GM21390 (cell line): Measurements from ENCODE around the gene ATXN1.
"Not testable (repeated sequence)": the region's sequence is repeated elsewhere in the genome, so short reads cannot be mapped to it uniquely, and the experiment has no call there.

Experiments
- ATAC-seq: cut with Tn5 transposase; IDR thresholded peaks from one replicate; pipeline ENCODE4 v1.9.1; 2021; ENCODE audit not compliant: unreplicated experiment

The ATXN1 gene

DNA sequence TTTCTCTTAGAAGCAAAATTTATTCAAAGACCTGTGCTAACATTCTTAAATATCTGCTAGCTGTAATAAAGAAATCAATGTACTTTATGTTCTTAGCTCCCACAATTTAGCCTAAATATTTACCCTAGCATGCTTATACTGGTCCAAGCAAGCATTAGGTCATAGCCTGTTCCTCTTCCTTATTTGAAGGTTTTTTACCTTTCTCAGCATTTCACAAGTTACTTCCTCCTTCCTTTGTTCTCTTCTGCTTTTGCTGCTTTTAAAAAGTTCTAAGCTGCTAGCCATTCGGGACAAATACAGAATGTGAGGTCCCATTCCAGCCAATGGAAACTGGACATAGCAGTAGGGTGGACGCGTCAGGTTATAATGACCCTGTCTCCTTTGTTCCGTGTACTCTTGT is 354.7 kb downstream of the ATXN1 start:
- ATAC-seq, result not testable (repeated sequence)

DNA sequence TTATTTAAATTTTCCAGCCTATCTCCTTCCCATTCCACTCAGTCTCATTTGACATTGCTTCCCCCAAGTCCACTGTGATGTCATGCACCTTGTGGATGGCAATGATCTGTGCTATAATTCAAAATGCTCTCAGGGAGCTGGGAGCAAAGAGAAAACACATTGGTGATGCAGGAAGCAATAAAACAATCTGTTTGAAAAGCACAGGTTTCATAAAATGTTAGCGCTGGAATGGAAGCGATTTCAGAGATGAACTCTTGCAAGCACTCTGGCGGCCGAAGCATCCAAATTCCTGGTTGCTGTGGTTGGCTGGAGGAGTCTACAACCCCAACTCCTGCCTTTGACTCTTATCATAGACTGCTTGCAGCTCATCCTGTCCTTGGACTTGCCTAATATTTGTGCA is 355.9 kb downstream of the ATXN1 start:
- ATAC-seq, result no peak

DNA sequence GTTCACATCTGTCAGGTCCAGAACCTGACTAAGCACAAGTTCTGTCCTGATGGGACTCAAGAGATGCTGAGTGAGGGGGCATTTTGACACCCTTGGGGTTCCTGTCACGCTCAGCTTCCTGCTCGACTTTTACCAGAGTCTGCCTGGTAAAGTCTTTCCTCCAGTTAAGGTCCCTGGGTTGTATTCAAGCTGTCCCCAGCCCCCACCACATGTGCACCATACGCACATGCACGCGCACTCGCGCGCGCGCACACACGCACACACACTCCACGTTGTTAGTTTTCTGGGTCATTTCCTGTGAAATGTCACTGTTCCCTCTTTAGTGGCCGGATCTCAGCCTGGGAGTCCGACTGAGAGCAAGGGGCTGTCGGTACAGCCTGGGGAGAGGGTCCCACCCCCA is 356.8 kb downstream of the ATXN1 start:
- no peak for ATAC-seq

DNA sequence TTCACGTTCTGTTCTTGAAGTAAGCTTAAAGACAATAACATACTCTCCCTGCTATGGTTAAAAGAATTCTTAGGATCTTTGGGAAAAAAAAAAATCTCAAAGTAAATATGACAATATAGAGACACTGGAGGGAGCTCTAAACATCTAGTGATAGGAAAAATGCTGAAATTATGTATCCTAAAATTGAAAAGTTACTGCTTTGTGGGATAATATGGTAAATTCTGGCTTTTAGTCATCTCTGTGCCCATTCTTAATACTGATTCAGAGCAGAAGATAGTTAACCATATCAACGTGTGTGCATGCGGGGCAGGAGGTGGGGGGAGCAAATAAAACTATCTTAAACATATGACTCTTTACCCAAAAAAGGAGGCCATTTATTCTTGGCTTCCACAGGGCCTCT is 357.4 kb downstream of the ATXN1 start:
- no peak for ATAC-seq

DNA sequence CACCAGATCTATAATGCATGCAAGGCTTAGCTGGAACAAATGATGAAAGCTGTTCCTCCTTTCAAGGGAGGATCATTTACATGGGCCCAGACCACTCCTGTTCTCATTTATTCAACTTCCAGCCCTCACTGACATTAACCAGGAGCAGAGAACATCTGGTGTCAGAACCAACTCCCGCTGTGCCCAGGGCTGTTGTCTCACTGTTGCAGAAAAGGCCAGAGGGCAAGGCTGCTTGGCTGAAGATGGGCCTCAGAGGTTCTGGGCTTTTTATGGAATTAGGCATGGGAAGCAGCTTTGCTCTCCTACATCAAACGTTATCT is 358.7 kb downstream of the ATXN1 start:
- ATAC-seq, result no peak

DNA sequence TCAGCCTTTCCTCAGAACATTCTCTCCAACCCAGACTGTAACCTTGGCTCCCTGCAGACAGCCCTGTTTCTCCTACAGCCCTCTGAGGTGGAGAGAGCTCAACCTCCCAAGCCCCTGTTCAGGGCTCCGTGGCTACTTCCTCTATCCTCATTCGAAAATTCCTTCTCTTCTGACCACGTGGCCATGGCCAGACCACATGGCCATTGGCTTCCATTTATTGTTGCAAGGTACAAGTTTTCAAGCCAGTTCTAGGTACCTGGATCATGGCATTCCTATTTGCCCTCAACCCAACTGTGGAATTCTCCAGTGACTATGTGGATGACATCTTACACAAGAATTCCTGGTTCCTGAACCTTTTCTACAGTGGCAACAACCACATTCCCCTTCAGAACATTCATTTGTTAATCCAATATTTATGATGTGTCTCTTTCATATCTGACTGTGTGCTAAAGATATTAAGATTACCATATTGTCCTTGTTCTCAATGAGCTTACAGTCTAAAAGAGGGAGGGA is 361.0 kb downstream of the ATXN1 start:
- ATAC-seq, result no peak

DNA sequence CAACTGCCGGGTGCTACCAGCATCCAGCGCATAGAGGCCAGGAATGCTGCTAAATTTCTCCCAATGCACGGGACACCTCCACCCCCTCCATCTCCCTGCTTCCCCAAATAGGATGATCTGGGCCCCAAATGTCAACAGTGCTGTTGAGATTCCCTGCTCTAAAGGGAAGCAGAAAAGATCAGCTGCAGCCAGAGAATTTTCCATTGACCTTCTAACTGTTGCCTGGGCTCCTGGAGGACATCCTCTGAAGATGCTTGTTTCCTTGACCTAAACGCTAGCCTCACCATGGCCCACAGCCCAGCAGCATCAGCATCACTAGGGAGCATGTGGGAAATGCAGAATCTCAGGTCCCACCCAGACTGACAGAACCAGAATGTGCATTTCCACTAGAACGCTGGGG is 361.6 kb downstream of the ATXN1 start:
- ATAC-seq, result no peak

DNA sequence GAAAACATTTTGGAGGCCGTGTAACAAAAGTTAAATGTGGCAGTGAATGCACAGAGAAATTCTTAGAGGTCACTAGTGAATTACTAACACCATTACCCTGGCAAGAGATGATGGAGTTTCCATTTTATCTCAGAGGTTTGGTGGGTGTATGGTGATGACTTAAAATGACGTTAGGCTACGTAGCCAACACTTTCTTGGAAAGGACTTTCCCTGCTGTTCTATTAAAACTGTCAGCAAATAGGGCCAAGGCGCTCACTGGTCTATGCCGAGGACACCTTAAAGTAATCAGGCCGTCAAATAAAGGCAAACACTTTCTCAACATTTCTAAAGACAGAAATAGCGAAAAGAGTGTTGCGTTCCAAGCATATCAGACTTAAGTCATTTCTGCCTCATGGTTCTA is 362.1 kb downstream of the ATXN1 start:
- ATAC-seq, result no peak

DNA sequence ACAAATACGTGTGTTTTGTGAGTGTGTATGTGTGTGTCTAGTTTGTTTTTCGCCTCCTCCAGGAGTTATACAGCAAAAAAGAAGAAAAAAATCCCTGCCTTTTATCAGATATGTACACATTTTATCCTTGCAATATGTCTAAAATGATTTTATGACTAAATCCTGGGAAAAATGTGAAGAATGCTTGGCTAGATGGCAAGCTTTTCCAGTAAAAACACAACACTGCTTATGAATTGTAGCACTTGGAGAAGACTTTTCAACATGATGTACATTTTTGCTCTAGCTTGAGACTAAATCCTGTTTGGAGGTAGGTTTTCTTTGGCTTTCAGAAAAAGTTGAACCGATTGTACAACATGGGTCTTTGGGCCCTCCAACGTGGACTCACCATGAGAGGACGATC is 362.7 kb downstream of the ATXN1 start:
- ATAC-seq, result no peak

DNA sequence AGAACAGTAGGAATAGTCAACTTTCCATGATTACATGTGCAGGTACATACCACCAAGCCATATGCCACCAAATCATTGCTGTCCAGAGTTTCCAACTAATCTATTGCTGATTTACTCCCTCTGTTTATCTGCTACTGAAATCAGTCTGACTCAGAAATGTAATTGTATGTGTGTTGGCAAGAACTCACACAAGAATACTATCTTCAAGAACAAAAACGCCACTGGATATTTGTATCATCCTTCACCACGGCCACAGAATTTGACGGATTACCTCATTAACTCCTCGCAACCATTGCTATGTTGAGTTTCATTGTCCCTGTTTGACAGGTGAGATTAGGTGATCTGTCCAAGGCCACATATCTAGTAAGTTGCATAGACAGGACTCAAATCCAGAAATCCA is 363.6 kb downstream of the ATXN1 start:
- no peak for ATAC-seq

DNA sequence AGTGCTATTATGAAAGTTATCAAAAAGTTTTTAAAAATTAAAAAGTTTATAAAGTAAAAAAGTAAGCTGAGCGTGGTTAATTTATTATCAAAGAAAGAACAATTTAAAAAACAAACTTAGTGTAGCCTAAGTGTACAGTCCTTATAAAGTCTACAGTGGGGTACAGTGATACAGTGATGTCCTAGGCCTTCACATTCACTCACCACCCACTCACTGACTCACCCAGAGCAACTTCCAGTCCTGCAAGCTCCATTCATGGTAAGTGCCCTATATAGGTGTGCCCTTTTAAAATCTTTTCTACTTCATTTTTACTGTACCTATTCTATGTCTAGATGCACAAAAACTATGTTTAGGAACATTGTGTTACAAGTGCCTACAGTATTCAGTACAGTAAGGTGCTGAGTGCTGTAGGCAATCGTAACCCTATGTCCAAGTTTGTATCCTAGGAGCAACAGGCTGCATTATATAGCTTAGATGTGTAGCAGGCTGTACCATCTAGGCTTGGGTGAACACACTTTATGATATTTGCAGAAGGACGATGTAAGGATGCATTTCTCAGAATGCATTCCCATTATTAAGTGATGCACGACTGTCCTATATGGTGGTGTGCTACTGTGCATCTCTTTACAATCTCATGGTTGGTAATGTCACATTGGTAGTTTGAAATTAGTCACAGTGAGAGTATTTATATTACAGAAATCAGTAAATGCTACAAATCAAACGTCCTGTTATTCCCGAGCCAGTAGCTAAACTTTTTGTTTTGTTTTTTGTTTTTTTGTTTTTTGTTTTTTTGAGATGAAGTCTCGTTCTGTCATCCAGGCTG is 364.6 kb downstream of the ATXN1 start:
- ATAC-seq, result no peak

DNA sequence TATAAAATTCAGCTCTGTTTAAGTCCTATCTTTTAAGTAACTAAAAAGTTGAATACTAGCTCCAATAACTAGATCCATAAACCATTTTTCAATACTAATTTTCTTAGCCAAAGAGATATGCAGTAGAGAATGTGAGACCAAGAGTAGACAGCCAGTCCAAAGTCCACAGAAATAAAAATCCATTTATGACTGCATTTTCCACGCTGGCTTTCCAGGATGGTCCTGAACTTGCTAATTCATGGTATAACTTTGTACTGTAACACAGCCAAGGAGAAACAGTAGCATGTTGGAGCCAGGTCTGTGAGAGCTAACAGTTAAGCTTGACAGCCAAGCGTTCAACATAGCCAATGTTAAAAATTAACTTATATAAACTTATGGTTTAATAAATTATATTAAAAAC is 366.6 kb downstream of the ATXN1 start:
- no peak for ATAC-seq

DNA sequence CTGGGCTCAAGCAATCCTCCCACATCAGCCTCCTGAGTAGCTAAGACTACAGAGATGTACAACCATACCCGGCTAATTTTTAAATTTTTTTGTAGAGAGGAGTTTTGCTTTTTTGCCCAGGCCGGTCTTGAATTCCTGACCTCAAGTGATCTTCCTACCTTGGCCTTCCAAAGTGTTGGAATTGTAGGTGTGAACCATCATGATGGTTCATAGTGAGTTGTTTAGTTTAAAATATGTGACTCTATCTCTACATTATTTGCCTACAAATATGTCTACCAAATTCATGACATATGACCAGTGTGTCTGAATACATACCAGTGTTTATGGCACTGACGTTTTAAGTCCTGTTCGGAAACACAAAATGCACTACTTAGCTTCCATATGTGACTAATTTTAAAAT is 367.9 kb downstream of the ATXN1 start:
- ATAC-seq, result no peak

DNA sequence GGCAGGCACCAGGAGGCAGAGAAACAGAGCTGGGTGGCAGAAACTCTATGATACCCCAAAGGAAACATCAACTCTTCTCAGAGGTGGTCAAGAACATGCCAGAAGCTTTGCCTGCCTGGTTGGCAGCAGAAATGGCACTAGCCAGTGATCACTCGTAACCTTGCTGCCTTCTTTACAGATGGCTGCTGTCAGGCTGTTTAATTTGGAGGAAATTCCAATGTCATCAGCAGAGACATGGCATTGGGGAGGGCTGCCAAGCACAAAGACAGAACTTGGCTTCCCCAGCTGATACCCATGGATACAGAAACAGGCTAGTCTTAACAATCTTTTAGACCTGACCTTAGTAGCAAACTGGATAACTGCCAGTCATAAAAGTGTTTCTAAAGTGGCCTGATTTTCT is 369.2 kb downstream of the ATXN1 start:
- no peak for ATAC-seq

DNA sequence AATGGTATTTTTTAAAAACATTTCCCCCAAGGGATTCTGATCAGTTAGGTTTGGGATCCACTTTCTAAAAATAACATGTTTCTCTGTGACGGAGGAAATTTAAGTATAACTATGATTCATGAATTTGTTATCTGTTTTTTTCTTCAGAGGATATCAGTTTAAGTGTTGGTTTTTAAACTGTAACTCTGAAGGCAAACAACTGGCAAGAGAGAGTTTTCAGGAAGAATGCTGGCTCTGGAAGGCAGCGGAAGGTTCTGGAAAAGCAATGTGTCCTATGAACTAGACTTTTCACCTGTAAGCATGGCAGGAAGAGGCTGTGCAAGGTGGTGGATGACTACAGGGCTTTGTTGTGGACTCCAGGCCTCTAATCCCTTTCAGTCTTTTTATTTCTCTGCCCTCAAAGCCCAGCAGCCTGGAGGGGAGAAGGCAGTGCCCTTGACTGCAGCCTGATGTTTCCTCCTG is 369.8 kb downstream of the ATXN1 start:
- ATAC-seq, result no peak

DNA sequence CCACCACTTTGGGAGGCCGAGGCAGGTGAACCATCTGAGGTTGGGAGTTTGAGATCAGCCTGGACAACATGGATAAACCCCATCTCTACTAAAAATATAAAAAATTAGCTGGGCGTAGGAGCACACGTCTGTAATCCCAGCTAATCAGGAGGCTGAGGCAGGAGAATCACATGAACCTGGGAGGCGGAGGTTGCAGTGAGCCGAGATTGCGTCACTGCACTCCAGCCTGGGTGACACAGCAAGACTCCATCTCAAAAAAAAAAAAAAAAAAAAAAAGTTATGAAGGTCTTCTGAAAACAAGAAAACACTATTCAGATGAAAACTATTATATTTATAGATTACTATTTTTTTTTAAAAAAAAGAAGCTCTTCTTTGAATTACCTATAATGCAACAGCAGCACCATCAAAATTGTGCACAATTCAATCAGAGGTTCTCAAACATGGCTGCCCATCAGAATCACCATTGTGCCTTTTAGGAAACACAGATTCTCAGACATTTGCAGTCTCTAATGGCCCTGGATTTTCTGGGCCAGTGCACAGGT is 370.3 kb downstream of the ATXN1 start:
- ATAC-seq, result not testable (repeated sequence)

DNA sequence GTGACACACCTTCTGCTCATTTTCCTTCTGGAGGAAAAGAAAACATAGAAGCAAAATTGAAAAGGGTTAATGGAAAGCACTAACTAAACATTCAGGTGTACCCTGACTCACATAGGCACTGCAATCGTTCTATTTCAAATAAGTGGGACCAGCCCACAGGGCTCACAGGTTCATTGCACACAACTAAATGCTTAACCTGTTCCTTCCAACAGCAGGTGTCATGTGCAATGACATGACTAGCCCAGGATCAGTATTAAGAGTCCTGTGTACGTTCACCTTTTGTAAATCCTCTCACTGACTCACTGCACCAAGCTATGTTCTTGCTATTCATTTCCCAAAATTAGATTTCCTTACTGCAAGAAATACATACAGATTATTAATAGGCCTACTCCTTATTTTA is 371.6 kb downstream of the ATXN1 start:
- no peak for ATAC-seq

DNA sequence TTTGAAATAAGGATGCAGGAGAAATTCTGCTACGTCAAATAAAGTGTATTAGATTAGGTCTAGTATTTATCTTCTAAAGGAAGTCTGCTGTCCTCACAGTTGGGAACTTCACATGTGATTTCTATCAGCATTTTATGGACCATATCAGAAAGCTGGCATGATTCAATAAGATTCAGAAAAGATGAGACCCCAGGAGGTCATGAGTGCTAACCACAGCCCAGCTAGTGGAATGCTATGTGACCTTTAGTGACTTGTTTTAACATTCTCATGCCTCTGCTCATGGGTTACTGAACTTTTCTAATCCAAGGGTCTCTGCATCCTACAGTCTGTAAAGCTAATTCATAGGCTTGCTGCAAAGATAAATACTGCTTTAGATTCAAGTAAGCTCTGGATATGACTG is 372.8 kb downstream of the ATXN1 start:
- ATAC-seq, result no peak

DNA sequence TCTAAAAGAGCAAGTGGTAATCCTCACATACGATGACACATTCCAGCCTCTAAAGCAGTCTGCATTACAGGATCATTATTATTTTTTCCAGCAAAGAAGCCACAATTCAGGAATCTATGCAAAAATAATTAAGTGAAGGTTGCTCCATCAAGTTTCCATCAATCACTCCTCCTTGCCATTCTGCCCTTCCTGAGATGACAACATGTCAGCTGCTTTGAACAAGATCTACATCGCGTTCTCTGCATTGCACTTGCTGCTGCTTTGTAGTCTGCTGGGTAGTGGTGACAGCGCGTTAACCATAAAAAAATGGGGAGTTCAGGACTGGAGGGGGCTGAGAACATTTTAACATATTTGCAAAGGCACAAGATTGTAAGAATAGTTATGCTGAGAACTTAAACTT is 375.2 kb downstream of the ATXN1 start:
- no peak for ATAC-seq

DNA sequence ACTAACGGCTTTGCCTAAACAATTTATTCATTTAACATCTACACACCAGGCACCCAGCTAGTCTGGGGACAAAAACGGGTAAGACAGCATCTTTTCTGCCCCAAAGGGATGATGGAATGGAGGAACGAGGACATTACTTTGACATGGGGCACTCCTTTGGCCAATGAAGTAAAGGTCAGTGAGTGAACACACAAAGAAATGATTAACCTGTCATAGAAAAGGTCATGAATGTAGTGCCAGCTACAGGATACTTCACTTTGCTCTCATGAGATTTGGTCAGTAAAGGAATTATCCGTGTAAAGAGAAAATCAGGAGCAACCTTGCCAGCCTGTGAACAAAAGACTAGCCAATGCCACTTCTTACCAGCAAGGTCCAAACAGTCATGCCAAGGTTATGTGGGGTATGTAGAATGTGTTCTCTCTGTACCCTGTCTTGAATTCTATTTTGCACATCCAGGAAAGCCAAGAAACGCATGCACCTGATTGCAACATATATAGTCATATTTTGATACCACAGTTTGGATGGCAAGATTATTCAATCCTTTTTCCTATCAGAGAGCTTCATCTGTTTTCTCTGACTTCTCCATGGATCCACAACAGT is 377.6 kb downstream of the ATXN1 start:
- no peak for ATAC-seq

DNA sequence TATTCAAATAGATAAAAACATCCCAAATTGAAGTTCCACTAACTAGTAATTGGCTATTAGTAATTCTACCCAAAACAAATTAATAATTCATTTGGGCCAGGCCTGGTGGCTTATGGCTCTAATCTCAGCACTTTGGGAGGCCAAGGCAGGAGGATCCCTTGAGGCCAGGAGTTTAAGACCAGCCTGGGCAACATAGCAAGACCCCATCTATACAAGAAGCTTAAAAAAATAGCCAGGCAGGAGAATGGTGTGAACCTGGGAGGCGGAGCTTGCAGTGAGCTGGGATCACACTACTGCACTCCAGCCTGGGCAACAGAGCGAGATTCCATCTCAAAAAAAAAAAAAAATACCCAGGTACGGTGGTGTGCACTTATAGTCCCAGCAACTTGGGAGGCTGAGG is 379.3 kb downstream of the ATXN1 start:
- ATAC-seq, result not testable (repeated sequence)

DNA sequence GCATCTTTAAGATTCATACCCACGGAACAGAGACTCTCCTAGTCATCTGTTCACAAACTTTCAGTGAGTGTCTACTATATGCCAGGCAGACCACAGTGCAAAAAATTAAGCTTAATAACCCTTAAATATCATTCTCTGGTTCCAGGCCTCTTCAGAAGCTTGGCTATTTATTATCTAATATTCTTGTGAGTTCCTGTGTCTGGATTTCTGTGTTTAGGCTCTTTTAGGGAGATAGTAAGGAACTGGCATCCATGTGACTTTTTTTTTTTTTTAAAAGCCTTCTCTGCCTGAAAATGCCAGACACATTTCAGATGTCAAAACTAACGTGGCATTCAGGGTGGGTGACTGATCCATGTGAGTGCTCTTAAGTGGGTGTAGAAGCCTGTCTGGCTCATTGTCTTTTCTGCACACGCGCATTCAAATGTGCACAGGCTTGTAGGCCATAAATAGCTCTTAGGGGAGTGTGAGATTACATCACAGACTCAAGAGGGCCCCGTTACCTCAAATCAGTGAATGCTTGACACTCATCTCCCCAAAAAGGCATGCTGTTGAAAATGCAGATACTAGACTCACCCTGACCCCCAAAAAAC is 380.9 kb downstream of the ATXN1 start:
- no peak for ATAC-seq
